SK-N-SH treated with all-trans-retinoic acid at 6 μM for 48 hours (cell line): ENCODE results near the gene OLIG1.

Source experiments
- ATAC-seq: fragments of 200-7000 bp; cut with Tn5 transposase; 3 replicates; pipeline ENCODE4 v1.9.1; 2020; ENCODE audit warnings: mild to moderate bottlenecking, moderate library complexity
- ARNTL ChIP-seq: fragments of 450-650 bp; formaldehyde crosslinking; IDR thresholded peaks from 2 replicates; pipeline ENCODE4 v1.5.0; 2020; ENCODE audit warnings: low read depth, mild to moderate bottlenecking, moderate library complexity, borderline replicate concordance
- BACH2 ChIP-seq: fragments of 250-450 bp; sonication (Bioruptor Pico); IDR thresholded peaks from 2 replicates; pipeline ENCODE4 v1.9.0; 2021; ENCODE audit warnings: mild to moderate bottlenecking, borderline replicate concordance
- CSDC2 ChIP-seq: fragments of 250-450 bp; sonication (Bioruptor Pico); IDR thresholded peaks from 2 replicates; pipeline ENCODE4 v1.5.0; 2020; ENCODE audit warnings: mild to moderate bottlenecking, moderate library complexity
- ESRRG ChIP-seq: fragments of 250-450 bp; sonication (Bioruptor Pico); IDR thresholded peaks from 2 replicates; pipeline ENCODE4 v1.6.1; 2021; ENCODE audit warnings: mild to moderate bottlenecking
- GLIS3 ChIP-seq: fragments of 250-450 bp; sonication (Bioruptor Pico); IDR thresholded peaks from 2 replicates; pipeline ENCODE4 v1.5.0; 2020; ENCODE audit warnings: mild to moderate bottlenecking, moderate library complexity
- ISL1 ChIP-seq: fragments of 250-450 bp; sonication (Bioruptor Pico); IDR thresholded peaks from 2 replicates; pipeline ENCODE4 v2.1.2; 2022; ENCODE audit warnings: mild to moderate bottlenecking, moderate library complexity
- RARB ChIP-seq: fragments of 250-450 bp; sonication (Bioruptor Pico); IDR thresholded peaks from 2 replicates; pipeline ENCODE4 v1.8.0; 2021; ENCODE audit warnings: mild to moderate bottlenecking, moderate library complexity
- SNAI2 ChIP-seq: fragments of 250-450 bp; sonication (Bioruptor Pico); IDR thresholded peaks from 2 replicates; pipeline ENCODE4 v1.5.0; 2020; ENCODE audit warnings: mild to moderate bottlenecking, moderate library complexity
- TCF4 ChIP-seq: fragments of 250-450 bp; sonication (Bioruptor Pico); IDR thresholded peaks from 2 replicates; pipeline ENCODE4 v1.8.0; 2021; ENCODE audit warnings: mild to moderate bottlenecking, moderate library complexity, borderline replicate concordance
- ZC3H10 ChIP-seq: fragments of 250-450 bp; sonication (Bioruptor Pico); IDR thresholded peaks from 2 replicates; pipeline ENCODE4 v1.5.1; 2021; ENCODE audit warnings: mild to moderate bottlenecking, moderate library complexity
- ZFP3 ChIP-seq: fragments of 250-450 bp; sonication (Bioruptor Pico); IDR thresholded peaks from 2 replicates; pipeline ENCODE4 v1.5.0; 2020; ENCODE audit warnings: mild to moderate bottlenecking, moderate library complexity
- ZFP30 ChIP-seq: fragments of 450-650 bp; formaldehyde crosslinking; IDR thresholded peaks from 2 replicates; pipeline ENCODE4 v1.5.0; 2022; ENCODE audit warnings: mild to moderate bottlenecking, moderate library complexity
- ZNF565 ChIP-seq: fragments of 450-650 bp; formaldehyde crosslinking; conservative IDR thresholded peaks from 2 replicates; pipeline ENCODE4 v1.5.0; 2020; ENCODE audit warnings: low read depth, mild to moderate bottlenecking, moderate library complexity
- ZNF70 ChIP-seq: fragments of 450-650 bp; formaldehyde crosslinking; IDR thresholded peaks from 2 replicates; pipeline ENCODE4 v1.5.0; 2020; ENCODE audit warnings: mild to moderate bottlenecking, moderate library complexity
- ZNF8 ChIP-seq: fragments of 450-650 bp; formaldehyde crosslinking; IDR thresholded peaks from 2 replicates; pipeline ENCODE4 v1.5.0; 2020; ENCODE audit warnings: mild to moderate bottlenecking, moderate library complexity
- TF ChIP-seq, protein P1 (sequence below): fragments of 250-450 bp; sonication (Bioruptor Pico); IDR thresholded peaks from 2 replicates; pipeline ENCODE4 v1.8.0; 2021; ENCODE audit warnings: low read depth, mild to moderate bottlenecking, moderate library complexity, borderline replicate concordance
- TF ChIP-seq, protein P2 (sequence below): fragments of 250-450 bp; sonication (Bioruptor Pico); IDR thresholded peaks from 2 replicates; pipeline ENCODE4 v1.5.1; 2020; ENCODE audit warnings: low read depth, mild to moderate bottlenecking, moderate library complexity
- TF ChIP-seq, protein P3 (sequence below): fragments of 250-450 bp; sonication (Bioruptor Pico); IDR thresholded peaks from 2 replicates; pipeline ENCODE4 v1.5.0; 2020; ENCODE audit warnings: mild to moderate bottlenecking, moderate library complexity
- TF ChIP-seq, protein P4 (sequence below): fragments of 250-450 bp; sonication (Bioruptor Pico); IDR thresholded peaks from 2 replicates; pipeline ENCODE4 v1.8.0; 2020; ENCODE audit warnings: mild to moderate bottlenecking, moderate library complexity, borderline replicate concordance

OLIG1 gene

DNA sequence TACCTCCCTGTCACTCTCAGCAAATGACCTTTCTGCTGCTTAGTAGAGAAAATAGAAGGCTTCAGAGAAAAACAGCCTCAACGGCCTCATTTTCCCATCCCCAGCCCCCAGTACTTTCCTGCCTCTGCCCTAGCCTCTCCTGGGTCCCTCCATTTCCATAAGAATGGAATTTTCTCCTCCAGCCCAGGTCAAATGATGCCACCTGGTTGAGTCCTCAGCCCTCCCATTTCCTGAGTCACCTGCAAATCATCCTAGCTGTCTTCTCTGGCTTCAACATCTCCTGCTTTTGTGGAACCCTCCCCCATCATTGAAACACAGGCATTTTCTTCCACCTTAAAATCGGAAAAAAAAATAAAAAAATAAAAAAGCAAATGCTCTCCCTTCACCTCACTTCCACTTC lies 35.1 kb downstream of the OLIG1 start:
- ATAC-seq, result no peak
- TF ChIP-seq CSDC2 (CRISPR knock-in tag) (no peak), ZNF565 (CRISPR knock-in tag) (no peak), ZFP3 (no peak), ZNF8 (CRISPR knock-in tag) (no peak), ESRRG (no peak), BACH2 (CRISPR knock-in tag) (no peak), ZC3H10 (no peak), ISL1 (no peak), ZFP30 (CRISPR knock-in tag) (no peak)
- TF ChIP-seq, protein P1, sequence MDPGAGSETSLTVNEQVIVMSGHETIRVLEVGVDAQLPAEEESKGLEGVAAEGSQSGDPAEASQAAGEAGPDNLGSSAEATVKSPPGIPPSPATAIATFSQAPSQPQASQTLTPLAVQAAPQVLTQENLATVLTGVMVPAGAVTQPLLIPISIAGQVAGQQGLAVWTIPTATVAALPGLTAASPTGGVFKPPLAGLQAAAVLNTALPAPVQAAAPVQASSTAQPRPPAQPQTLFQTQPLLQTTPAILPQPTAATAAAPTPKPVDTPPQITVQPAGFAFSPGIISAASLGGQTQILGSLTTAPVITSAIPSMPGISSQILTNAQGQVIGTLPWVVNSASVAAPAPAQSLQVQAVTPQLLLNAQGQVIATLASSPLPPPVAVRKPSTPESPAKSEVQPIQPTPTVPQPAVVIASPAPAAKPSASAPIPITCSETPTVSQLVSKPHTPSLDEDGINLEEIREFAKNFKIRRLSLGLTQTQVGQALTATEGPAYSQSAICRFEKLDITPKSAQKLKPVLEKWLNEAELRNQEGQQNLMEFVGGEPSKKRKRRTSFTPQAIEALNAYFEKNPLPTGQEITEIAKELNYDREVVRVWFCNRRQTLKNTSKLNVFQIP (CRISPR knock-in tag), result no peak
- TF ChIP-seq, protein P2, sequence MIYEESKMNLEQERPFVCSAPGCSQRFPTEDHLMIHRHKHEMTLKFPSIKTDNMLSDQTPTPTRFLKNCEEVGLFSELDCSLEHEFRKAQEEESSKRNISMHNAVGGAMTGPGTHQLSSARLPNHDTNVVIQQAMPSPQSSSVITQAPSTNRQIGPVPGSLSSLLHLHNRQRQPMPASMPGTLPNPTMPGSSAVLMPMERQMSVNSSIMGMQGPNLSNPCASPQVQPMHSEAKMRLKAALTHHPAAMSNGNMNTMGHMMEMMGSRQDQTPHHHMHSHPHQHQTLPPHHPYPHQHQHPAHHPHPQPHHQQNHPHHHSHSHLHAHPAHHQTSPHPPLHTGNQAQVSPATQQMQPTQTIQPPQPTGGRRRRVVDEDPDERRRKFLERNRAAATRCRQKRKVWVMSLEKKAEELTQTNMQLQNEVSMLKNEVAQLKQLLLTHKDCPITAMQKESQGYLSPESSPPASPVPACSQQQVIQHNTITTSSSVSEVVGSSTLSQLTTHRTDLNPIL, result no peak

DNA sequence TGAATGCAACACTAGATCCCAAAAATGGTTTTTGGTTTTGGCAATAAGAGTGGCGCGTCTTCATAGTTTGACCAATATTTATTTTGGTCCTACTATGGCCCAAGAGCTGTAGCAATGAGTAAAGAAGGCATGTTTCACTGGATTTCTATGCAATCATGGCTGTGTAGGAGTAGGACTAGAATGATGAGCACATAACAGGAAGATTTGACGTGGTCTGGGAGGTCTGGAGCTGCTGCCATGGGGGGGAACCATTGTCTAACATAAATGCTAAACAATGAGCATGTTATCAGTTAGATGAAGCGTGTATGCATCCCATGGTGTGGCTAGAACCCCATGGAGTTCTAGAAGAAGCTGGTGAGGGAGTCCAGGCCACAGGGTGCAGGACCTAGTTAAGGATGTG lies 38.3 kb downstream of the OLIG1 start:
- TF ChIP-seq, protein P3, sequence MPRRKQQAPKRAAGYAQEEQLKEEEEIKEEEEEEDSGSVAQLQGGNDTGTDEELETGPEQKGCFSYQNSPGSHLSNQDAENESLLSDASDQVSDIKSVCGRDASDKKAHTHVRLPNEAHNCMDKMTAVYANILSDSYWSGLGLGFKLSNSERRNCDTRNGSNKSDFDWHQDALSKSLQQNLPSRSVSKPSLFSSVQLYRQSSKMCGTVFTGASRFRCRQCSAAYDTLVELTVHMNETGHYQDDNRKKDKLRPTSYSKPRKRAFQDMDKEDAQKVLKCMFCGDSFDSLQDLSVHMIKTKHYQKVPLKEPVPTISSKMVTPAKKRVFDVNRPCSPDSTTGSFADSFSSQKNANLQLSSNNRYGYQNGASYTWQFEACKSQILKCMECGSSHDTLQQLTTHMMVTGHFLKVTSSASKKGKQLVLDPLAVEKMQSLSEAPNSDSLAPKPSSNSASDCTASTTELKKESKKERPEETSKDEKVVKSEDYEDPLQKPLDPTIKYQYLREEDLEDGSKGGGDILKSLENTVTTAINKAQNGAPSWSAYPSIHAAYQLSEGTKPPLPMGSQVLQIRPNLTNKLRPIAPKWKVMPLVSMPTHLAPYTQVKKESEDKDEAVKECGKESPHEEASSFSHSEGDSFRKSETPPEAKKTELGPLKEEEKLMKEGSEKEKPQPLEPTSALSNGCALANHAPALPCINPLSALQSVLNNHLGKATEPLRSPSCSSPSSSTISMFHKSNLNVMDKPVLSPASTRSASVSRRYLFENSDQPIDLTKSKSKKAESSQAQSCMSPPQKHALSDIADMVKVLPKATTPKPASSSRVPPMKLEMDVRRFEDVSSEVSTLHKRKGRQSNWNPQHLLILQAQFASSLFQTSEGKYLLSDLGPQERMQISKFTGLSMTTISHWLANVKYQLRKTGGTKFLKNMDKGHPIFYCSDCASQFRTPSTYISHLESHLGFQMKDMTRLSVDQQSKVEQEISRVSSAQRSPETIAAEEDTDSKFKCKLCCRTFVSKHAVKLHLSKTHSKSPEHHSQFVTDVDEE, result no peak
- TF ChIP-seq GLIS3, result no peak
- no peak for TF ChIP-seq TCF4
- TF ChIP-seq ZNF70 (CRISPR knock-in tag), result no peak
- TF ChIP-seq, protein P4, sequence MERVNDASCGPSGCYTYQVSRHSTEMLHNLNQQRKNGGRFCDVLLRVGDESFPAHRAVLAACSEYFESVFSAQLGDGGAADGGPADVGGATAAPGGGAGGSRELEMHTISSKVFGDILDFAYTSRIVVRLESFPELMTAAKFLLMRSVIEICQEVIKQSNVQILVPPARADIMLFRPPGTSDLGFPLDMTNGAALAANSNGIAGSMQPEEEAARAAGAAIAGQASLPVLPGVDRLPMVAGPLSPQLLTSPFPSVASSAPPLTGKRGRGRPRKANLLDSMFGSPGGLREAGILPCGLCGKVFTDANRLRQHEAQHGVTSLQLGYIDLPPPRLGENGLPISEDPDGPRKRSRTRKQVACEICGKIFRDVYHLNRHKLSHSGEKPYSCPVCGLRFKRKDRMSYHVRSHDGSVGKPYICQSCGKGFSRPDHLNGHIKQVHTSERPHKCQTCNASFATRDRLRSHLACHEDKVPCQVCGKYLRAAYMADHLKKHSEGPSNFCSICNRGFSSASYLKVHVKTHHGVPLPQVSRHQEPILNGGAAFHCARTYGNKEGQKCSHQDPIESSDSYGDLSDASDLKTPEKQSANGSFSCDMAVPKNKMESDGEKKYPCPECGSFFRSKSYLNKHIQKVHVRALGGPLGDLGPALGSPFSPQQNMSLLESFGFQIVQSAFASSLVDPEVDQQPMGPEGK (CRISPR knock-in tag), result no peak
- no peak for TF ChIP-seq ZFP3
- TF ChIP-seq ZC3H10, result no peak
- no peak for TF ChIP-seq ISL1
- TF ChIP-seq ESRRG, result no peak
- TF ChIP-seq ZNF8 (CRISPR knock-in tag), result no peak
- TF ChIP-seq SNAI2 (CRISPR knock-in tag), result no peak
- TF ChIP-seq ZNF565 (CRISPR knock-in tag), result no peak
- ATAC-seq, result no peak

DNA sequence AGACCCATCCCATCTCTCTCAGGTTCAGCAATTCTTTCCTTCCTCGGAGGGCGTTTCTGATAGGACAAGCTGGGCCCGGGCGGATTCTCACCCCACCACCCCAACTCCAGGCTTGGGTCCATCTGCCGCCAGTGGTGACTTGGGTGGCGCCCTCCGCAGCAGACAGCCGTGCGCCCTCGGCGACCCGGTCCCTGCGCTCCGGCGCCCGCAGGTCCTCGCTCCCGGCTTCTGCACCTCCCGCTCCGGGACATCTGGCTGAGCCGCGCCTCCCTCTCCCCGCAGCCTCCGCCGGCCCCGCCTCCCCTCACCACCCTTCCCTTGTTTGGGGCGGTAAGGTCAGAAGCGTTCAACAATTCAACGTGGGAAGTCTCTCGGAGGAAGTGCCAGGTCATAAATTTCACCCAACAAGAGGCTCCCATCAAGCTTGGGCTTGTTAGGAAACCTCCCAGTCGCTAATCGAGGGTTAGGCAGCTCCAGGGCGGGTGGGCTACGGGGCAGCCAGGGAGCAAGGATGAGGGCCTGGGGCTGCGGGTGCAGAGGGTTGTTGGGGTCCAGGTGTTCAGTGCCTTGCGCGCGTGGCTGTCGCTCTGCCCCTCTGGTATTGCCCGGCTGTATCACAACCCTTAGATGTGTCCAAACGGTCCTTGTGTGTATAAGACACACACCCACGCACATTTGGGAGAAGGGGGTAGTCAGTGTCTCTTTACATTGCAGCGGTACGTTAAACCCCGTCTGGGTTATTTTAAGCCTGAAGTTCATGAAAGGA lies 39.8 kb downstream of the OLIG1 start:
- TF ChIP-seq ZNF565 (CRISPR knock-in tag), result no peak
- no peak for TF ChIP-seq ESRRG
- TF ChIP-seq ZFP3, result no peak
- TF ChIP-seq, protein P4 (CRISPR knock-in tag), result no peak
- no peak for TF ChIP-seq ZNF8 (CRISPR knock-in tag)
- TF ChIP-seq ISL1, result no peak
- TF ChIP-seq GLIS3, result no peak
- TF ChIP-seq SNAI2 (CRISPR knock-in tag), result no peak
- no peak for TF ChIP-seq RARB (CRISPR knock-in tag)
- no peak for TF ChIP-seq ARNTL
- ATAC-seq, result no peak

DNA sequence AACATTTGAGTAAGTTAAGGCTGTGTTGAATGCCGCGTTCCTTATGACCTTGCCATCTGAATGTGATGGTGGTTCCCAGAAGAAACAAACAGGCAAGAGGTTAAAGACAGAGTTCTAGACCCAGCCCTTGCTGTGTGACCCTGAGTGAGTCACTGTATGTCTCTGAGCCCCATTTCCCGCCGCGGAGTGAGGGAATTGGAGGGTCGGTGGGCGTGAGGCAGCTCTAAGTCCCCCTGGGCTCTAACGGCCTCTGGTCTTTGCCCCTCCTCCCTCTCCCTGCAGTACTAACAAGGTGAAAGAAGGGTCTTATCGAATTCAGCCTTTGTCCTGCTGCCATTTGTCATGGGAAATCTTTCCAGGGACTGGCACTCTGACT lies 40.4 kb downstream of the OLIG1 start:
- no peak for ATAC-seq
- no peak for TF ChIP-seq RARB (CRISPR knock-in tag)
- TF ChIP-seq, all 23 proteins: peak for 0
